Osteoblast (primary cell): ENCODE measurements around the gene LNPEP. TPM values are rescaled to one million over a fixed set of nuclear protein-coding genes. Genes with fewer than 3 reads are reported as not detected.

Experiments
- DNase-seq: peaks from one replicate; pipeline ENCODE4 v3.0.0; 2011; ENCODE audit warnings: low spot score, mixed read lengths; ENCODE audit not compliant: insufficient read length; ENCODE audit errors: missing footprints
- H2AFZ ChIP-seq: 2 replicates; pipeline ENCODE4 v1.6.0; 2011; ENCODE audit warnings: mild to moderate bottlenecking, low read length
- H3K27ac ChIP-seq: 2 replicates; pipeline ENCODE4 v1.5.1; 2011; ENCODE audit warnings: mild to moderate bottlenecking, low read depth, low read length, moderate library complexity
- H3K27me3 ChIP-seq: 2 replicates; pipeline ENCODE4 v1.6.0; 2012; ENCODE audit warnings: mild to moderate bottlenecking, control low read depth, inconsistent platforms, low read length, moderate library complexity; ENCODE audit not compliant: insufficient read depth
- H3K36me3 ChIP-seq: 2 replicates; pipeline ENCODE4 v1.5.1; 2011; ENCODE audit warnings: mild to moderate bottlenecking, low read length, control low read depth, moderate library complexity; ENCODE audit not compliant: insufficient read depth
- H3K4me1 ChIP-seq: 2 replicates; pipeline ENCODE4 v1.5.1; 2011; ENCODE audit warnings: mild to moderate bottlenecking, low read length, control low read depth, moderate library complexity; ENCODE audit not compliant: insufficient read depth
- H3K4me2 ChIP-seq: 2 replicates; pipeline ENCODE4 v1.6.0; 2011; ENCODE audit warnings: mild to moderate bottlenecking, low read length; ENCODE audit not compliant: insufficient read depth
- H3K4me3 ChIP-seq: fragments of 200-600 bp; sonication (generic); 3 replicates; pipeline ENCODE4 v1.5.1; 2012; ENCODE audit warnings: mild to moderate bottlenecking, low read length, inconsistent platforms; ENCODE audit not compliant: insufficient read depth
- H3K79me2 ChIP-seq: 2 replicates; pipeline ENCODE4 v1.6.0; 2012; ENCODE audit warnings: mild to moderate bottlenecking, low read length, control low read depth, inconsistent platforms; ENCODE audit not compliant: insufficient read depth
- H3K9me3 ChIP-seq: 2 replicates; pipeline ENCODE4 v1.5.1; 2011; ENCODE audit warnings: low read depth, low read length, control low read depth
- H4K20me1 ChIP-seq: 2 replicates; pipeline ENCODE4 v1.6.0; 2012; ENCODE audit warnings: mild to moderate bottlenecking, low read length, control low read depth; ENCODE audit not compliant: insufficient read depth
- total RNA-seq: library from RNA; depleted of rRNA; stranded (reverse); fragments of >200 nt; gene quantifications from 2 replicates; pipeline ENCODE4 v1.2.3, GENCODE V29; 2012
- TF ChIP-seq, protein P1 (sequence below): IDR thresholded peaks from 2 replicates; pipeline ENCODE4 v1.5.1; 2011; ENCODE audit warnings: mild to moderate bottlenecking, low read depth, low read length, moderate library complexity; ENCODE audit errors: extremely low read depth

The LNPEP gene
- total RNA-seq, 1 donor = 44.9 TPM

DNA sequence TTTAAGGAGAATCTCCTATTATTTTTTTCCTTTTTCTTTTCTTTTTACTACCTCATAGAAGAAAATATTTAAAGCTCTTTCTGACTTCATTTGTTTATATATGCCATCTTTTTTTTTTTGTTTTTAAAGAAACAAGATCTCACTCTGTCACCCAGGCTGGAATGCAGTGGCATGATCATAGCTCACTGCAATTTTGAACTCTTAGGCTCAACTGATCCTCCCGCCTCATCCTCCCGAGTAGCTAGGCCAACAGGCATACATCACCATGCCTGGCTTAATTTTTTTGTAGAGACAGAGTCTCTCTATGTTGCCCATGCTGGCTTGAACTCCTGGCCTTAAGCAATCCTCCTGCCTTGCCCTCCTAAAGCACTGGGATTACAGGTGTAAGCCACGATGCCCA, 59.5 kb downstream of the LNPEP start:
- Histone ChIP-seq H3K79me2 (no peaks in the 10 kb centered on the region), H2AFZ (no peak overlapping the region), H3K4me1 (no peaks in the 10 kb centered on the region), H3K4me2 (no peak overlapping the region), H3K27me3 (no peaks in the 10 kb centered on the region), H3K9me3 (no peaks in the 10 kb centered on the region), H4K20me1 (no peaks in the 10 kb centered on the region), H3K27ac (no peak overlapping the region), H3K4me3 (no peak overlapping the region), H3K36me3 (no peaks in the 10 kb centered on the region)
- DNase-seq = no peak
- TF ChIP-seq, protein P1, sequence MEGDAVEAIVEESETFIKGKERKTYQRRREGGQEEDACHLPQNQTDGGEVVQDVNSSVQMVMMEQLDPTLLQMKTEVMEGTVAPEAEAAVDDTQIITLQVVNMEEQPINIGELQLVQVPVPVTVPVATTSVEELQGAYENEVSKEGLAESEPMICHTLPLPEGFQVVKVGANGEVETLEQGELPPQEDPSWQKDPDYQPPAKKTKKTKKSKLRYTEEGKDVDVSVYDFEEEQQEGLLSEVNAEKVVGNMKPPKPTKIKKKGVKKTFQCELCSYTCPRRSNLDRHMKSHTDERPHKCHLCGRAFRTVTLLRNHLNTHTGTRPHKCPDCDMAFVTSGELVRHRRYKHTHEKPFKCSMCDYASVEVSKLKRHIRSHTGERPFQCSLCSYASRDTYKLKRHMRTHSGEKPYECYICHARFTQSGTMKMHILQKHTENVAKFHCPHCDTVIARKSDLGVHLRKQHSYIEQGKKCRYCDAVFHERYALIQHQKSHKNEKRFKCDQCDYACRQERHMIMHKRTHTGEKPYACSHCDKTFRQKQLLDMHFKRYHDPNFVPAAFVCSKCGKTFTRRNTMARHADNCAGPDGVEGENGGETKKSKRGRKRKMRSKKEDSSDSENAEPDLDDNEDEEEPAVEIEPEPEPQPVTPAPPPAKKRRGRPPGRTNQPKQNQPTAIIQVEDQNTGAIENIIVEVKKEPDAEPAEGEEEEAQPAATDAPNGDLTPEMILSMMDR = no peak

DNA sequence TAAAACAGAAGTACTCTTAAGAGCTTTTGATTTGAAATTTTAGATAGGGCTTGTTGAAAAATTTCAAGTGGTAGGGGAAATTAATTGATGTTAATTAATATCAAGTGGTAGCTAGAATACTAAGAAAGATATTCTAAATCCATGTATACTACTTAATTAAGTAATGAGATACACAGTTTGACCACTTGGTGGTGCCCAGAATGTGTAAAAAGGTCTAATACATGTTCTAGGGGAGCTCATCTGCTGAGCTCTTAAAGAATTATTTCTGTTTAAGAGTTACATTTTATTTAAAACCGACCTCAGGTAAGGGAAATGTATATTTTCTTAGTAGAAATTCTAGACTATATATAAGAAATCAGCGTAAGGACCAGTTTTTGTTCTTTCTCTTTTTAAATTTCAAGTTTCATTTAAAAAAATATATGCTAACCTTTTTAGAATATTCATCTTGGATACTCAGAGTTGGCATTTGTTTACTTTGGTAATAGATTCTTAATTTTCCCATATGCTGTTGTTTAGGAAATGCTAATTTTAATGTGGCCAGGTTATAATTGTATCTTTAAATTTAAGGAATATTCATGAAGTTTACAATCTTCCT, 61.5 kb downstream of the LNPEP start:
- TF ChIP-seq, protein P1 = peak; percentile 53
- Histone ChIP-seq H4K20me1 (no peaks in the 10 kb centered on the region), H3K27ac (no peak overlapping the region), H3K27me3 (no peaks in the 10 kb centered on the region), H3K4me1 (no peaks in the 10 kb centered on the region), H3K4me3 (no peak overlapping the region), H3K9me3 (no peaks in the 10 kb centered on the region), H3K4me2 (no peak overlapping the region), H3K79me2 (no peaks in the 10 kb centered on the region), H3K36me3 (no peaks in the 10 kb centered on the region), H2AFZ (no peak overlapping the region)
- DNase-seq = no peak

DNA sequence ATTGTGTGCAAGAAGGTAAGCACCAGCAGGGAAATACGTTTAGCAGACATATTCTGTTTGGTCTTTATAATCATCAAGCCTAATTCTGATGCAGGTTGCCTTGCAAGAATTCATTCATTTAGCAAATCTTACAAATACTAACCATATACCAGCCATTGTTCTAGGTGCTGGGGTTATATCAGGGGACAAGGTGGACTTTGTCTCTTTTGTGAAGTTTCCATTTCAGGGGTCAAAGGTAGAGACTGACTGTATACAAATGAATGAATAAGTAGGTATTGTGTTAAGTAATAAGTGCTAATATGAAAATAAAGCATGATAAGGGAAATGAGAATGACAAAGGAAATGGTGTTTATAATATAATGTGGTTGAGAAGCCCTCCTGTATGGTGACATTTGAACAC, 64.0 kb downstream of the LNPEP start:
- Histone ChIP-seq H3K9me3 (no peaks in the 10 kb centered on the region), H3K27me3 (no peaks in the 10 kb centered on the region), H3K4me3 (no peak overlapping the region), H3K4me2 (no peak overlapping the region), H3K36me3 (no peaks in the 10 kb centered on the region), H3K79me2 (no peaks in the 10 kb centered on the region), H4K20me1 (no peaks in the 10 kb centered on the region), H3K27ac (no peak overlapping the region), H3K4me1 (no peaks in the 10 kb centered on the region), H2AFZ (no peak overlapping the region)
- TF ChIP-seq, protein P1 = no peak
- DNase-seq = no peak

DNA sequence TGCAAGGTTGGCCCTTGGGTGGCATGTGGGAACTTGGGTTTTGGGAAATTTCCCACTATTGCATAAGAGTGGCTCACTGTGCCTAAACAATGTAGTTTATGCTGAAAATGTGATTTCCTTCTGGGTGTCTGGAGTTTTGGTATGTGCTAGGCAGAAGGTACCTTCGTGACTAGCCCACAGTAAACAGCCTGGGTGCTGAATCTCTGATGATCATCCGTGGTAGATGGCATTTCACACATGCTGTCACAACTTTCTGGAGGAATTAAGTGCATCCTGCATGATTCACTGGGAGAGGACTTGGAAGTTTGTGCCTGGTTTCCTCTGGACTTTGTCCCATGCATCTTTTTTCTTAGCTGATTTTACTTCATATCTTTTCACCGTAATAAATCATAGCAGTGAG, 64.5 kb downstream of the LNPEP start:
- no peaks in the 10 kb centered on the region for H3K79me2 ChIP-seq
- H3K4me1 ChIP-seq = no peaks in the 10 kb centered on the region
- no peak overlapping the region for H3K4me2 ChIP-seq
- TF ChIP-seq, protein P1 = no peak
- H3K27me3 ChIP-seq = no peaks in the 10 kb centered on the region
- no peak overlapping the region for H2AFZ ChIP-seq
- no peaks in the 10 kb centered on the region for H4K20me1 ChIP-seq
- H3K9me3 ChIP-seq = no peaks in the 10 kb centered on the region
- H3K36me3 ChIP-seq = no peaks in the 10 kb centered on the region
- DNase-seq = no peak
- no peak overlapping the region for H3K4me3 ChIP-seq
- H3K27ac ChIP-seq = no peak overlapping the region
